ENCODE data around the gene SPANXN1.
"Not testable (repeated sequence)": the region's sequence is repeated elsewhere in the genome, so short reads cannot be mapped to it uniquely, and the experiment has no call there.

Gene SPANXN1

GRCh38 chrX:145247203-145247602, at the start of gene SPANXN1:
Gene SPANXN1 (plus strand): TSS chrX:145247503. CDS start chrX:145247587, 84 bp downstream.
- not testable (repeated sequence) for DNase-seq

- no peak for DNase-seq
Measured at GRCh38 chrX:145199078-145199477, 48.2 kb upstream of the SPANXN1 start.

GRCh38 chrX:145213504-145213903, 33.8 kb upstream of the SPANXN1 start:
- no peak for DNase-seq

- DNase-seq = no peak
Measured at GRCh38 chrX:145292218-145292617, 44.9 kb downstream of the SPANXN1 start.
